ENCODE measurements around the gene OR51B4.
"Not testable (repeated sequence)": the region's sequence is repeated elsewhere in the genome, so short reads cannot be mapped to it uniquely, and the experiment has no call there.

Gene OR51B4, protein sequence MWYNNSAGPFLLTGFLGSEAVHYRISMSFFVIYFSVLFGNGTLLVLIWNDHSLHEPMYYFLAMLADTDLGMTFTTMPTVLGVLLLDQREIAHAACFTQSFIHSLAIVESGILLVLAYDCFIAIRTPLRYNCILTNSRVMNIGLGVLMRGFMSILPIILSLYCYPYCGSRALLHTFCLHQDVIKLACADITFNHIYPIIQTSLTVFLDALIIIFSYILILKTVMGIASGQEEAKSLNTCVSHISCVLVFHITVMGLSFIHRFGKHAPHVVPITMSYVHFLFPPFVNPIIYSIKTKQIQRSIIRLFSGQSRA

DNA sequence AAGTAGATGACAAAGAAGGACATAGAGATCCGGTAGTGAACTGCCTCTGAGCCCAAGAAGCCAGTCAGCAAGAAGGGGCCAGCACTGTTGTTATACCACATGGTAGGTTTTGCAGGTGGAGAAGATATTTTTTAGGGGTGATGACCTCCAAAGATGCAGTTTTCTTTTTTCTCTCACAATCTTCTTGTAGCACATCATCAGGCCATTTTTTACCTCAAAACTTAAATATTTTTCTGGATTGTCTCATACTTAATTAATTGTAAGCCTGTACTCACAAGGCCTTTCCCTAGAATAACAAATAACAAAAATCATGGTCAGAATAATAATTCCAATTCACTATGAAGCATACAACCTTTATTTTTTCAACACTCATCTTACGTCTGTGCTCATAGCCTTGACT lies at the start of gene OR51B4:
Gene OR51B4 (minus strand): TSS at position 101 of the 400 bp plus-strand sequence. CDS start 0 bp downstream, at position 101.
- Histone ChIP-seq H3K9ac (ENCODE audit: low read length) (no peak within 1 kb of the TSS), H3K36me3 (ENCODE audit: insufficient read depth, low read length) (no peaks in the 10 kb centered on the region), H3K27ac (ENCODE audit: low read depth, low read length) (no peak within 1 kb of the TSS), H3K4me1 (ENCODE audit: insufficient read depth, low read length) (no peaks in the 10 kb centered on the region), H3K27me3 (ENCODE audit: control insufficient read depth in 1 of 2, insufficient read depth in 2 of 2, low read length in 2 of 2) (no peaks in the 10 kb centered on the region), H3K4me3 (ENCODE audit: low read depth in 1 of 2, low read length in 2 of 2) (no peak within 1 kb of the TSS), H3K9me3 (ENCODE audit: low read length) (no peaks in the 10 kb centered on the region)

- Histone ChIP-seq H3K27ac (ENCODE audit: low read depth, low read length) (no peak within 1 kb of the TSS), H3K4me3 (ENCODE audit: low read depth in 1 of 2, low read length in 2 of 2) (no peak within 1 kb of the TSS), H3K4me1 (ENCODE audit: insufficient read depth, low read length) (no peaks in the 10 kb centered on the region), H3K9me3 (ENCODE audit: low read length) (no peaks in the 10 kb centered on the region), H3K36me3 (ENCODE audit: insufficient read depth, low read length) (no peaks in the 10 kb centered on the region), H3K27me3 (ENCODE audit: control insufficient read depth in 1 of 2, insufficient read depth in 2 of 2, low read length in 2 of 2) (no peaks in the 10 kb centered on the region), H3K9ac (ENCODE audit: low read length) (no peak within 1 kb of the TSS)
Measured at GRCh38 chr11:5351208-5351607, 49.5 kb upstream of the OR51B4 start, which contains the start of gene OR51B6. TSS of gene OR51B6 (plus strand) at chr11:5351508. CDS start at chr11:5351508, 0 bp downstream.

DNA sequence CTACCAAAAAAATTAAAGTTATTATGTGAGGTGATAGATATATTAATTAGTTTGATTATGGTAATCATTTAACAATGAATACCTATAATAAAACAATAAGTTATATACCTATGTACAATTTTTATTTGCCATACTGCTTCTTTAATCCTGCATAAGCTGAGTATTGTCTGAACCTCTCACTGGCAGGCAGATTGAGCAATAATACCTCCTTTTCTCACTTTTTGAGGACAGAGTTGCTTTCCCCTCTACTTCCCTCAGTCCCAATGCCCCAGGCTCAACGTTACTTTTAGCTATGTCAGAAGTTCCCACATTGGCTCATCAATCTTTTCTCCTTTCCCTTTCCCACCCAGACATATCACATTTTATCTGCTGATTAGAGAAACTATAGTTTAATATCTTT lies 47.8 kb upstream of the OR51B4 start:
- H3K4me3 ChIP-seq (ENCODE audit: low read depth in 1 of 2, low read length in 2 of 2) = no peak overlapping the region
- H3K36me3 ChIP-seq (ENCODE audit: insufficient read depth, low read length) = no peaks in the 10 kb centered on the region
- H3K4me1 ChIP-seq (ENCODE audit: insufficient read depth, low read length) = no peaks in the 10 kb centered on the region
- H3K9me3 ChIP-seq (ENCODE audit: low read length) = no peaks in the 10 kb centered on the region
- no peak overlapping the region for H3K27ac ChIP-seq (ENCODE audit: low read depth, low read length)
- no peaks in the 10 kb centered on the region for H3K27me3 ChIP-seq (ENCODE audit: control insufficient read depth in 1 of 2, insufficient read depth in 2 of 2, low read length in 2 of 2)
- no peak overlapping the region for H3K9ac ChIP-seq (ENCODE audit: low read length)

- Histone ChIP-seq H3K36me3 (ENCODE audit: insufficient read depth, low read length) (no peaks in the 10 kb centered on the region), H3K27ac (ENCODE audit: low read depth, low read length) (no peak overlapping the region), H3K9ac (ENCODE audit: low read length) (no peak overlapping the region), H3K27me3 (ENCODE audit: control insufficient read depth in 1 of 2, insufficient read depth in 2 of 2, low read length in 2 of 2) (no peaks in the 10 kb centered on the region), H3K9me3 (ENCODE audit: low read length) (no peaks in the 10 kb centered on the region), H3K4me3 (ENCODE audit: low read depth in 1 of 2, low read length in 2 of 2) (no peak overlapping the region), H3K4me1 (ENCODE audit: insufficient read depth, low read length) (no peaks in the 10 kb centered on the region)
Measured at GRCh38 chr11:5348551-5349194, 46.9 kb upstream of the OR51B4 start.

- Histone ChIP-seq H3K36me3 (ENCODE audit: insufficient read depth, low read length) (no peaks in the 10 kb centered on the region), H3K27me3 (ENCODE audit: control insufficient read depth in 1 of 2, insufficient read depth in 2 of 2, low read length in 2 of 2) (no peaks in the 10 kb centered on the region), H3K4me1 (ENCODE audit: insufficient read depth, low read length) (no peaks in the 10 kb centered on the region), H3K4me3 (ENCODE audit: low read depth in 1 of 2, low read length in 2 of 2) (no peak overlapping the region), H3K27ac (ENCODE audit: low read depth, low read length) (no peak overlapping the region), H3K9me3 (ENCODE audit: low read length) (no peaks in the 10 kb centered on the region), H3K9ac (ENCODE audit: low read length) (no peak overlapping the region)
Measured at GRCh38 chr11:5345831-5346230, 44.1 kb upstream of the OR51B4 start.

GRCh38 chr11:5343474-5344335 lies 42.0 kb upstream of the OR51B4 start, which contains the start of gene OR51B5:
TSS of gene OR51B5 (minus strand) at chr11:5343524. CDS start at chr11:5343524, 0 bp downstream.
- H3K4me3 ChIP-seq (ENCODE audit: low read depth in 1 of 2, low read length in 2 of 2) = no peak within 1 kb of the TSS
- no peaks in the 10 kb centered on the region for H3K27me3 ChIP-seq (ENCODE audit: control insufficient read depth in 1 of 2, insufficient read depth in 2 of 2, low read length in 2 of 2)
- no peak within 1 kb of the TSS for H3K27ac ChIP-seq (ENCODE audit: low read depth, low read length)
- no peaks in the 10 kb centered on the region for H3K36me3 ChIP-seq (ENCODE audit: insufficient read depth, low read length)
- no peaks in the 10 kb centered on the region for H3K4me1 ChIP-seq (ENCODE audit: insufficient read depth, low read length)
- no peaks in the 10 kb centered on the region for H3K9me3 ChIP-seq (ENCODE audit: low read length)
- no peak within 1 kb of the TSS for H3K9ac ChIP-seq (ENCODE audit: low read length)

GRCh38 chr11:5339771-5340322 lies 38.1 kb upstream of the OR51B4 start:
- H3K27me3 ChIP-seq (ENCODE audit: control insufficient read depth in 1 of 2, insufficient read depth in 2 of 2, low read length in 2 of 2) = no peaks in the 10 kb centered on the region
- H3K36me3 ChIP-seq (ENCODE audit: insufficient read depth, low read length) = no peaks in the 10 kb centered on the region
- H3K4me1 ChIP-seq (ENCODE audit: insufficient read depth, low read length) = no peaks in the 10 kb centered on the region
- no peak overlapping the region for H3K27ac ChIP-seq (ENCODE audit: low read depth, low read length)
- H3K9ac ChIP-seq (ENCODE audit: low read length) = no peak overlapping the region
- no peak overlapping the region for H3K4me3 ChIP-seq (ENCODE audit: low read depth in 1 of 2, low read length in 2 of 2)
- H3K9me3 ChIP-seq (ENCODE audit: low read length) = no peaks in the 10 kb centered on the region

- H3K9me3 ChIP-seq (ENCODE audit: low read length); H3K4me1 ChIP-seq (ENCODE audit: insufficient read depth, low read length); H3K36me3 ChIP-seq (ENCODE audit: insufficient read depth, low read length); H3K27ac ChIP-seq (ENCODE audit: low read depth, low read length); H3K4me3 ChIP-seq (ENCODE audit: low read depth in 1 of 2, low read length in 2 of 2); H3K27me3 ChIP-seq (ENCODE audit: control insufficient read depth in 1 of 2, insufficient read depth in 2 of 2, low read length in 2 of 2); H3K9ac ChIP-seq (ENCODE audit: low read length): not testable (repeated sequence)
Measured at GRCh38 chr11:5337253-5337652, 35.5 kb upstream of the OR51B4 start.

DNA sequence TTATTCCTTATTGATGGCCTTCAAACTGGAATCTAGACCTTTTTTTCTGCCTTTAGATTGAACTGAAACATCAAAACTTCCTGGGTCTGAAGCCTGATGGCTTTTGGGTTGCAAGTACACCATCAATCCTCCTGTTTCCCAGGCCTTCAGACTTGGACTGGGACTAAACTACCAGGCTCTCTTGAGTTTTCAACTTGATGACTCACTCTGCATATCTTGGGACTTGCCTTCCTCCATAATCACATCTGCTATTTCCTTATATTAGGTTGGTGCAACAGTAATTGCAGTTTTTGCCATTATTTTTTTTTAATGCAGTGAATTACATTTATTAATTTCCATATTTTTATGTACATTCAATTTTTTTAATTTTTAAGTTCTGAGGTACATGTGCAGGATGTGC lies 34.6 kb upstream of the OR51B4 start:
- Histone ChIP-seq H3K36me3 (ENCODE audit: insufficient read depth, low read length) (no peaks in the 10 kb centered on the region), H3K9ac (ENCODE audit: low read length) (no peak overlapping the region), H3K4me1 (ENCODE audit: insufficient read depth, low read length) (no peaks in the 10 kb centered on the region), H3K9me3 (ENCODE audit: low read length) (no peaks in the 10 kb centered on the region), H3K4me3 (ENCODE audit: low read depth in 1 of 2, low read length in 2 of 2) (no peak overlapping the region), H3K27me3 (ENCODE audit: control insufficient read depth in 1 of 2, insufficient read depth in 2 of 2, low read length in 2 of 2) (no peaks in the 10 kb centered on the region), H3K27ac (ENCODE audit: low read depth, low read length) (no peak overlapping the region)

GRCh38 chr11:5335170-5335569 lies 33.4 kb upstream of the OR51B4 start:
- Histone ChIP-seq H3K36me3 (ENCODE audit: insufficient read depth, low read length) (no peaks in the 10 kb centered on the region), H3K4me3 (ENCODE audit: low read depth in 1 of 2, low read length in 2 of 2) (no peak overlapping the region), H3K27ac (ENCODE audit: low read depth, low read length) (no peak overlapping the region), H3K9me3 (ENCODE audit: low read length) (no peaks in the 10 kb centered on the region), H3K4me1 (ENCODE audit: insufficient read depth, low read length) (no peaks in the 10 kb centered on the region), H3K27me3 (ENCODE audit: control insufficient read depth in 1 of 2, insufficient read depth in 2 of 2, low read length in 2 of 2) (no peaks in the 10 kb centered on the region), H3K9ac (ENCODE audit: low read length) (no peak overlapping the region)

- Histone ChIP-seq H3K27ac (ENCODE audit: low read depth, low read length) (no peak within 1 kb of the TSS), H3K9ac (ENCODE audit: low read length) (no peak within 1 kb of the TSS), H3K9me3 (ENCODE audit: low read length) (no peaks in the 10 kb centered on the region), H3K27me3 (ENCODE audit: control insufficient read depth in 1 of 2, insufficient read depth in 2 of 2, low read length in 2 of 2) (no peaks in the 10 kb centered on the region), H3K4me3 (ENCODE audit: low read depth in 1 of 2, low read length in 2 of 2) (no peak within 1 kb of the TSS), H3K4me1 (ENCODE audit: insufficient read depth, low read length) (no peaks in the 10 kb centered on the region), H3K36me3 (ENCODE audit: insufficient read depth, low read length) (no peaks in the 10 kb centered on the region)
Measured at GRCh38 chr11:5324197-5324596, 22.5 kb upstream of the OR51B4 start, which contains the start of gene OR51B2. TSS of gene OR51B2 (minus strand) at chr11:5324297. CDS start at chr11:5324297, 0 bp downstream.
